Ishikawa (cell line): ENCODE data around the gene BPNT1.

Experiments used
- CEBPB ChIP-seq: IDR thresholded peaks from 2 replicates; pipeline ENCODE4 v1.6.1; 2012
- CREB1 ChIP-seq: IDR thresholded peaks from 2 replicates; pipeline ENCODE4 v1.6.1; 2012; ENCODE audit warnings: low read depth
- EGR1 ChIP-seq: IDR thresholded peaks from 2 replicates; pipeline ENCODE4 v1.6.1; 2012
- EP300 ChIP-seq: IDR thresholded peaks from 2 replicates; pipeline ENCODE4 v1.6.1; 2012; ENCODE audit warnings: borderline replicate concordance
- FOXM1 ChIP-seq: IDR thresholded peaks from 2 replicates; pipeline ENCODE4 v1.6.1; 2012; ENCODE audit warnings: low read depth, borderline replicate concordance
- NFIC ChIP-seq: IDR thresholded peaks from 2 replicates; pipeline ENCODE4 v1.6.1; 2012
- RAD21 ChIP-seq: IDR thresholded peaks from 2 replicates; pipeline ENCODE4 v1.6.1; 2012; ENCODE audit warnings: low read depth
- TAF1 ChIP-seq: IDR thresholded peaks from 2 replicates; pipeline ENCODE4 v1.6.1; 2012; ENCODE audit warnings: low read depth, mild to moderate bottlenecking
- TCF12 ChIP-seq: IDR thresholded peaks from 2 replicates; pipeline ENCODE4 v1.6.1; 2012; ENCODE audit warnings: low read depth
- TEAD4 ChIP-seq: IDR thresholded peaks from 2 replicates; pipeline ENCODE4 v1.6.1; 2012
- YY1 ChIP-seq: IDR thresholded peaks from 2 replicates; pipeline ENCODE4 v1.6.1; 2012; ENCODE audit warnings: low read depth
- ZBTB7A ChIP-seq: IDR thresholded peaks from 2 replicates; pipeline ENCODE4 v1.6.1; 2012; ENCODE audit warnings: low read depth
- TF ChIP-seq, protein P1 (sequence below): IDR thresholded peaks from 2 replicates; pipeline ENCODE4 v1.6.1; 2012
- TF ChIP-seq, protein P2 (sequence below): IDR thresholded peaks from 2 replicates; pipeline ENCODE4 v1.6.1; 2012
- TF ChIP-seq, protein P3 (sequence below): IDR thresholded peaks from 2 replicates; pipeline ENCODE4 v1.6.1; 2012; ENCODE audit warnings: low read depth, mild to moderate bottlenecking

BPNT1 gene, protein sequence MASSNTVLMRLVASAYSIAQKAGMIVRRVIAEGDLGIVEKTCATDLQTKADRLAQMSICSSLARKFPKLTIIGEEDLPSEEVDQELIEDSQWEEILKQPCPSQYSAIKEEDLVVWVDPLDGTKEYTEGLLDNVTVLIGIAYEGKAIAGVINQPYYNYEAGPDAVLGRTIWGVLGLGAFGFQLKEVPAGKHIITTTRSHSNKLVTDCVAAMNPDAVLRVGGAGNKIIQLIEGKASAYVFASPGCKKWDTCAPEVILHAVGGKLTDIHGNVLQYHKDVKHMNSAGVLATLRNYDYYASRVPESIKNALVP

DNA sequence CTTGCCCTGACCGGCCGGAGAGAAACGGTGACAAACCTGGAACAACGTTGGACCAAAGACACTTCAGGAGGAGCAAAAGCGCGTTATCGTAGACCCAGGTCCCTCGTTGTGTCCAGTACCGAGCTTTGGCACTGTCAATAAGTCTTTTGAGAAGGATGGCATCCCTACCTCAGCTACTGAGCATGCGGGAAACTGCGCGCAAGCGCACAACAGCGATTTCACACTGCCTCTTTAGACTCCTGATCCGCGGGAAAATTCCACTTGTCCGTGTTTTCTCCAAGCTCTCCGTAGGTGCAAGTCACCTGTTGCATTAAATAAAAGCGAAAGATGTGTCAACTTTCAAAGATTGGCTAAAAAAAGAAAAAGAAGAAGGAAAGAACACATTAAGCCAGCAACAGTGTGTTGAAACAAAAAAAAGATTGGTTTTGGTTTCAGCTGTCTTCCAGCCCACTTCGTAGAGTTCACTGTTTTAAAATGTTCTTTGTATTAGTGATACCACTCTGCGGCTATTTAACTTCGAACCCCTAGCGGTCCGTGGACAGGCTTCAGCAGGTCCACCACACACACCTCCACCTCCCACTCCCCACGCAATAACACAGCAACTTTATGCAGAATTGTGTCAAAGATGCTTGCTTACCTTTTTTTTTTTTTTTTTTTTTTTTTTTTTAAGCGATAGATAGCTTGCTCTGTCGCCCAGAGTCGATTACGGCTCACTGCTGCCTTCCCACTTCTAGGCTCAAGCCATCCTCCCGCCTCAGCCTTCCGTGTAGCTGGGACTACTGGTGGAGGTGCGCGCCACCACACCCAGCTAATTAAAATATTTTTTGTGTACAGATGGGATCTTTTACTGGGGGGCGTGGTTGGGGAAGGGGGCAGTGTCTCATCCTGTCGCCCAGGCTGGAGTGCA lies at the start of gene BPNT1:
BPNT1 (minus strand) TSS at position 139 of the 907 bp plus-strand sequence. CDS start 9,942 bp downstream, outside the sequence.
- TF ChIP-seq TEAD4 (peak; percentile 21; the same call in 1 of the 2 replicates), YY1 (no peak), NFIC (no peak), TAF1 (peak; percentile 65), EP300 (no peak), CEBPB (no peak), ZBTB7A (peak; percentile 61; the same call in 1 of the 2 replicates), TCF12 (peak; percentile 13; the same call in 1 of the 2 replicates), EGR1 (no peak), FOXM1 (no peak; the same call in 1 of the 2 replicates), RAD21 (no peak), CREB1 (no peak)
- TF ChIP-seq, protein P1, sequence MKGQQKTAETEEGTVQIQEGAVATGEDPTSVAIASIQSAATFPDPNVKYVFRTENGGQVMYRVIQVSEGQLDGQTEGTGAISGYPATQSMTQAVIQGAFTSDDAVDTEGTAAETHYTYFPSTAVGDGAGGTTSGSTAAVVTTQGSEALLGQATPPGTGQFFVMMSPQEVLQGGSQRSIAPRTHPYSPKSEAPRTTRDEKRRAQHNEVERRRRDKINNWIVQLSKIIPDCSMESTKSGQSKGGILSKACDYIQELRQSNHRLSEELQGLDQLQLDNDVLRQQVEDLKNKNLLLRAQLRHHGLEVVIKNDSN, result peak; percentile 77
- TF ChIP-seq, protein P2, sequence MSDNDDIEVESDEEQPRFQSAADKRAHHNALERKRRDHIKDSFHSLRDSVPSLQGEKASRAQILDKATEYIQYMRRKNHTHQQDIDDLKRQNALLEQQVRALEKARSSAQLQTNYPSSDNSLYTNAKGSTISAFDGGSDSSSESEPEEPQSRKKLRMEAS, result peak; percentile 69
- TF ChIP-seq, protein P3, sequence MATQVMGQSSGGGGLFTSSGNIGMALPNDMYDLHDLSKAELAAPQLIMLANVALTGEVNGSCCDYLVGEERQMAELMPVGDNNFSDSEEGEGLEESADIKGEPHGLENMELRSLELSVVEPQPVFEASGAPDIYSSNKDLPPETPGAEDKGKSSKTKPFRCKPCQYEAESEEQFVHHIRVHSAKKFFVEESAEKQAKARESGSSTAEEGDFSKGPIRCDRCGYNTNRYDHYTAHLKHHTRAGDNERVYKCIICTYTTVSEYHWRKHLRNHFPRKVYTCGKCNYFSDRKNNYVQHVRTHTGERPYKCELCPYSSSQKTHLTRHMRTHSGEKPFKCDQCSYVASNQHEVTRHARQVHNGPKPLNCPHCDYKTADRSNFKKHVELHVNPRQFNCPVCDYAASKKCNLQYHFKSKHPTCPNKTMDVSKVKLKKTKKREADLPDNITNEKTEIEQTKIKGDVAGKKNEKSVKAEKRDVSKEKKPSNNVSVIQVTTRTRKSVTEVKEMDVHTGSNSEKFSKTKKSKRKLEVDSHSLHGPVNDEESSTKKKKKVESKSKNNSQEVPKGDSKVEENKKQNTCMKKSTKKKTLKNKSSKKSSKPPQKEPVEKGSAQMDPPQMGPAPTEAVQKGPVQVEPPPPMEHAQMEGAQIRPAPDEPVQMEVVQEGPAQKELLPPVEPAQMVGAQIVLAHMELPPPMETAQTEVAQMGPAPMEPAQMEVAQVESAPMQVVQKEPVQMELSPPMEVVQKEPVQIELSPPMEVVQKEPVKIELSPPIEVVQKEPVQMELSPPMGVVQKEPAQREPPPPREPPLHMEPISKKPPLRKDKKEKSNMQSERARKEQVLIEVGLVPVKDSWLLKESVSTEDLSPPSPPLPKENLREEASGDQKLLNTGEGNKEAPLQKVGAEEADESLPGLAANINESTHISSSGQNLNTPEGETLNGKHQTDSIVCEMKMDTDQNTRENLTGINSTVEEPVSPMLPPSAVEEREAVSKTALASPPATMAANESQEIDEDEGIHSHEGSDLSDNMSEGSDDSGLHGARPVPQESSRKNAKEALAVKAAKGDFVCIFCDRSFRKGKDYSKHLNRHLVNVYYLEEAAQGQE, result no peak

DNA sequence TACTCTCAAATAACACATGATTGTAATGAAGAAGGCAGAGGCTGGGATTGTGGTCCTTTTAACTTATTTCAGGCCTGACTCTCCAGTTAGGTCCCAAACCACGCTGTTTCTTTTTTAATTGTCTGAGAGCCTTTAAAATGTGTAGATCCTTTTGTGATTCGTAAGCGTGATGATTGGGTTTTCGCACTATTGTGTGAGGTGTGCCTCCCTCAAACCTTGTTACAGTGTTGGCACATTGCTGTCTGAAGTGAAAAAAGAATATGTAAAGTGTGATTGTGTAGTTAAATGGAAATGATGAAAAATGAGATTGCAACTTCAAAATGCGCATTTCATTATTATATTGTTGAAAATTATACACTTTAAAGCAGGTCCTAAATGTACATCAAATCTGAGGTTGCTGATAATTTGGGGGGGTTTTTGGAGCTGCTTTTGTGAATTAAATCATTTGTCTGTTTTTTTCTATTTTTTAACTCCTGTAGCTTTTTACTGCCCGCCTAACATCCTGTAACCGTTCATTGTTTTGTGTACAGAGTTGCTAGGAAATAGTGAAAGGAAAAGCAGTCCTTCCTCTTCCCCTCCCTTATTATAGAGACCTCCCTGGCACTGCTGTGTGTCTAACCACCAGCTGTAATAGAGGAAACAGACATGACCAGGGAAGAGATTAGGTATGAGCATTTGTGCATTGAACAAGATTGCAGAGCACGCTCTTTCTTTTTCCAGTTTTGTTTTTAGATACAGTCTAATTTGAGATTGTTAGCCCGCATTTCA lies 47.6 kb upstream of the BPNT1 start:
- TF ChIP-seq EP300 (no peak), FOXM1 (no peak)
- TF ChIP-seq, protein P2, result no peak

DNA sequence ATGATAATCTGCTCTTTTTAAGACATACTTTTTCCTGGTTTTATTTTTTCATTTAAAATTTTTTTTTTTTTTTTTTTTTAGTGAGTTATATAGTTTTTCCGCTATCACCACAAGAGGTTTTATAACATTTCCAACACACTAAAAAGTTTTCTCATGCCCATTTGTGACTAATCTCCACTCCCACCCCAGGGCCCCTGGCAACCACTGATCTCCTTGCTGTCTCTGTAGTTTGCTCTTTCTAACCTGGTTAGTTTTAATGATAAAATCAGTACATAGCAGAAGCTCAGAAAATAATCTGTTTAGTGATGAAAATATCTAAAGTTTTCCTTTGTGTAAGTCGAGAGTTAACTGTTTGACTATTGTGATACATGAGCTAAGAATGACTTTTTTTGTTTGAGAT lies 46.2 kb upstream of the BPNT1 start:
- TF ChIP-seq, protein P1, result no peak
- TF ChIP-seq YY1, result no peak
- TF ChIP-seq EGR1, result no peak
- no peak for TF ChIP-seq CREB1
- TF ChIP-seq FOXM1, result no peak
- TF ChIP-seq TAF1, result no peak
- TF ChIP-seq, protein P2, result no peak
- TF ChIP-seq CEBPB, result no peak
- TF ChIP-seq EP300, result no peak
- no peak for TF ChIP-seq RAD21

DNA sequence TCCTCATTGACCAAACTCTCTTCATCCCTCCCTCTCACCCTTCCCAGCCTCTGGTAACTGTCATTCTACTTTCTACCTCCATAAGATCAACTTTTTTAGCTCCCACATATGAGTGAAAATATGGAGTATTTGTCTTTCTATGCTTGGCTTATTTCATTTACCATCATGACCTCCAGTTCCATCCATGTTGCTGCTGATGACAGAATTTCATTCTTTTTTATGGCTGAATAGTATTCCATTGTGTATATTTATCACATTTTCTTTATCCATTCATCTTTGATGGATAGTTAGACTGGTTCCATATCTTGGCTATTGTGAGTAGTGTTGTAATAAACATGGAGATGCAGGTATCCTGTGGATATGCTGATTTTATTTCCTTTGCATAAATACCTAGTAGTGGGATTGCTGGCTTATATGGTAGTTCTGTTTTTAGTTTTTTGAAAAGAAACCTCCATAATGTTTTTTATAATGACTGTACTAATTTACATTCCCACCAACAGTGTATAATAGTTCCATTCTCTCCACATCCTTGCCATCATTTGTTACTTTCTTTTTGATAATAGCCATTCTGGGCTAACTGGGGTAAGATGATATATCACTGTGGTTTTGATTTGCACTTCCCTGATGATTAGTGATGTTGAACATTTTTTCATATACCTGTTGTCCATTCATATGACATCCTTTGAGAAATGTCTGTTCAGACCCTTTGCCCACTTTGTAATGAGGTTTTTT lies 40.1 kb upstream of the BPNT1 start:
- no peak for TF ChIP-seq CREB1
- TF ChIP-seq, protein P3, result no peak
- TF ChIP-seq TAF1, result no peak
- TF ChIP-seq RAD21, result no peak
- TF ChIP-seq, protein P2, result no peak
- TF ChIP-seq YY1, result no peak
- no peak for TF ChIP-seq NFIC
- TF ChIP-seq EP300, result no peak
